Germinal center (tissue), 1 donor: Measurements from ENCODE around the gene RAD51B.

Source experiments
- DNase-seq: peaks from one replicate; pipeline ENCODE4 v3.0.0; 2012; ENCODE audit warnings: mixed read lengths, low spot score

Gene RAD51B

DNA sequence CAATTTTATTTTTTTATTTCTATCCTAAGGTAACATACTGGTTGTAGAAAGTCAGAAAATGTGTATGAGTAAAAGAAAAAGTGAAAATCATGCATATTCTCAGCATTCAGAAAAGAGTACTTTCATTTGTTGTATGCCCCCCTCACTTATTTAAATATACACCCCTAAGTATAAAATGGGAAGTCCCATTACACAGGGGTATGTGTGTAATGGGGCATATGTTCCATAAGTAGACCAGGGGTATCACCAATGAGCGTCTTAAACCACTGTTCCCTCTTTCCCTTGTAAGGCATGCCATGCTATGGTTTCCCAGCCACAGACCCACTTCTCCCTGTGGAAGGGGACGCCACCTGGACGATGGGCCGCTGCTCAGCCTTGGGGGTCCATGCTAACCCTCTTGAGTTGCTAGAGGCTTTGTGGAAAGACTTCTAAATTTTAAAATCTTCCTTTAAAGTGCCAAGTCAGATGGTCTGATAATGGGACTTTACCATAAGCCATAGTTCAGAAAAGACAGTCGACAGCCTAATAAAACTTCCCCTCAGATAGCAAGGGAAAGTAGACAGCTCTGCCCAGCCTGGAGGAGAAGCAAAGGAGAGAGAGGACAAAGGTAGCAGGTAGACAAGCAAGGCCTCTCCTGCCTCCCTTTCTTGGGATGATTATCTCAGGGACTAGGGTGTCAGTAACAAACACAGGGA lies 855.1 kb downstream of the RAD51B start:
- DNase-seq: peak; percentile 57

- no peak for DNase-seq
These were observed 855.6 kb downstream of the RAD51B start for GRCh38 chr14:68675233-68675577.

GRCh38 chr14:68676511-68676943 lies 856.9 kb downstream of the RAD51B start:
- no peak for DNase-seq

DNA sequence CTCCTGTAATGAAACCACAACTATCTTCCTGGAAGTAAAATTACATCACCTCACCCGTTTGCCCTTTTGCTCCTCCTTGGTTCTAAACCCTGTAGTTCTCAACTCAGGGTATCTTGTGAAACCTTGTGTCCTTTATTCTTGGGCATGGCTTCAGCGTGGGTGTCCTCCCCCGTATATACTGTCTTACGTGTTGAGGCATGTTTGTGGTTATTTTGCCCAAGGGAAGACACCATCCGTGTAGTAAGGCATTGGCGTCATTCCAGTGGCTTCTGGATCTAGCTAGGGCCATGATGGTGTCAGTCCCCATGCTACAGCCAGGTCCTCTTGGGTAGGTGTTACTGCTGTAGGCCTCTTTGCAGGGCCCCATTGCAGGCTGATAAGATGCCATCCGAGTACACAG lies 857.9 kb downstream of the RAD51B start:
- DNase-seq: no peak

GRCh38 chr14:68677901-68678300 lies 858.3 kb downstream of the RAD51B start:
- no peak for DNase-seq

DNA sequence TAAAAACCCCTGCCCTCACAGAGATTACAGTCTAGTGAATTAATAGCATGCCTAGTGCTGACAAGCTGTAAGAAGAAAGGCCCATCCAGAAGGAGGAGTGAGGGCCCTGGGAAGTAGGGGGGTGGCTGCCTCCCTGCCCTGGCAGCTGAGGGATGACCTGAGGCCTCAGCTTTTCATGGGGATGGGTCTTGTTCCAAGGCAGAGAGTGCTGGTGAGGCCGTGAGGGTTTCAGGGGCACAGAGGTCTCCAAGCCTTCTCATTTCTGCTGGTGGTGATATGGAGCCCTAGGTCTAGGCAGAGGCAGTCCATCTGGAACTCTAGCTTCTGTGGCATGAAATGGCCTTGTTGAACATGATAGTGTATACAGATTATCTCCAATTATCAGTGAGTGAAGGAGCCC lies 858.9 kb downstream of the RAD51B start:
- no peak for DNase-seq

GRCh38 chr14:68679301-68679700 lies 859.7 kb downstream of the RAD51B start:
- no peak for DNase-seq

DNA sequence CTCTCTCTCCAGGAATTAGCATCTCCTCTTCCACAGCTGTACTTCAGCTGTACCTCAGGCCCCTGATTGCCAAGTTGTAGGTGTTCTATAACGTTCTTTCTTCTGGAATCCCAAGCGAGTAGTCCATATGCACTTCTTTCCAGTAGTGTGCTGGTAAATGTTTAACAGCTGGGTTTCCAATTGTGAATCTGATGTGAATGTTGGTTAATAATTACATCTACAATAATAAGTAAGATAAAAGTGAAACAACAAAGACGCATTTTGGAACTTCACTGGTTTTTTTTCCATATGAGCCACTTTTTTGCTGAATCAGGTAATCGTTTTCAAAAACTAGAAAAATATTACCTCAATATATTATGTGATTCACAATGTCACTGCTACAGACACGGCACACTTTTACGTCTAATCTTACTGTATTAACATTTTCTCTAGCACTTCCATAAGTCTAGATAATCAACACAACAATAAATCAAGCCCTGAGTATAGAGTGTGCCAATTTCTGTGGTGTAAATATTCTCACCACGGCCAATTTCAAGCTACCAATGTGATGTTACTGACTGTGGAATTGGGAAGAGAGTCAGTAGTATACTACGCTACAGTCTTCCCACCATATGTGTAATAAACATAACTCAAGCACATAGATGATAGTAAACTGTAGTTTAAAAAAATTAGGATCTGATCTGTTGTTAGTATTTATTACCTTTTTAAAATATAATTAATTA lies 860.3 kb downstream of the RAD51B start:
- no peak for DNase-seq

GRCh38 chr14:68680541-68681051 lies 861.0 kb downstream of the RAD51B start:
- no peak for DNase-seq

DNA sequence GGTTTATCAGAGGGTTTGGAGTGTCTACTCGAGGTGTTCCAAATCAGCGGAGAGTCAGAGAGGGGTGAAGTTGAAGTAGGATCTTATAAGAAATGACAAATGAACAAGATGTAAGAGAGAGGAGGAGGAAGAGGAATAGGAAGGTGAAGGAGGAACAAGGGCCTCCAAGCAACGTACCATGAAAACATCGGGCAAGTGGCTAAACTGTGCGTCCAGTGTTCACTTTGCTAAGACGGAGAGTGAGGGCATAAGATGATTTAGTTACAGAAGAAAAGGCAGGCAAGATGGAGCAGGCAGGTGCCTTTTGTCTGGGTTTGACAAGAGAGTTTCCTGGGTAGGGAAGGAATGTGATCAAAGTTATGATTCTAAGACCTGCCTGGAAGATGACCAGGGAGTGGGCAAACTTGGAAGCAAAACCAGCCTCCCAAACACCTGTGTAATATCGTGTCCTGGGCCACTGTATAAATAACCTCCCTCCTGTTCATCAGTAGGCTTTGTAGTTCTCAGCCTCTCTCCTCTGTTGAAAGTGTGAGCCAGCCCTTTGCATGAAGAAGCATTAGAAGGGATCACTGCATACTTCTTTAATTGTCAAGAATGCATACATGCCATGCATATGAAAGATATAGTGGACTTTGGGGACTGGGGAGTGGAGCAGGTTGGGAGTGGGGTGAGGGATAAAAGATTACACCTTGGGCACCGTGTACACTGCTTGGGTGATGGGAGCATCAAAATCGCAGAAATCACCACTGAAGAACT lies 861.9 kb downstream of the RAD51B start:
- no peak for DNase-seq

DNA sequence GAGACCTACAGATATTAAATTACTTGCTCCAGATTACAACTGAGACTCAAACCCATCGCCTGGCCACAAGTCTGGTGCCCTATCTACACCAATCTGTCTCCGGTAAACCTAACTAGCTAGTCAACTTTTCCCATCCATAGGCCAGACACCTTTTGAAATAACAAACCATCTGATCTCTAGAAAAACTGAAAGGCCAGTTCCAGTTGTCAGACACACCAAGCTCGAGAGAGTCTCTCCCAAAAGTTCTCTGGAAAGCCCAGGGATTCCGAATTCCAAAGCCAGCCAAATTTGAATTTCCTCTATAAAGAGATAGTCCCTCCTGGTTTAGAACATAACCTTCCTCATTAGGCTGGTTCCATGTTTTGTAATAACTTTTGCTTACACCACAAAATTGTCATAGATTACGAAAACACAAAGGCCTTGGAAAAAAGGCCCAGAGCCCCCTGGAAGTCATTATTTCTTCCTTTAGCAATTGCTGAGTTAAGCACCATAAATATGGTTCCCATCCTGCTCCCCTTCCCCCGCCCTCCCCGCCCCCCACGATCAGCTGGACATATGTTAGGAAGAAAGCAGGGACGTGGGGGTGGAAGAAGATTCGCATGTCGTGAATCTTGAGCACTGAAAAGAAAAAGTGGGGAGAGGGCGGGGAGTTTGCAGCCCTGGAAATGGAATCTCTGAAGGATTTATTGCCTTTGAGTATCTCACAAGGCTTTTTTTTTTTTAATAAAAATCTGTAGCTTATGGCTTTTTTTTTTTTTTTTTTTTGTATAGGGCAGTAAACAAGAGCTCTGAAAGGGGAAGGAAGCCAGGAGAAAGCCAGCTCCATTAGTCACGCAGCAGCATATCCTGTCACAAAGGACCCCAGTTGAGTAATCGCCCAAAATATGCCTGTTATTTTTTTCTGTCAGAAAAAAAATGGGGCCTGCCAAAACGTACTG lies 862.9 kb downstream of the RAD51B start:
- DNase-seq: peak; percentile 55

DNA sequence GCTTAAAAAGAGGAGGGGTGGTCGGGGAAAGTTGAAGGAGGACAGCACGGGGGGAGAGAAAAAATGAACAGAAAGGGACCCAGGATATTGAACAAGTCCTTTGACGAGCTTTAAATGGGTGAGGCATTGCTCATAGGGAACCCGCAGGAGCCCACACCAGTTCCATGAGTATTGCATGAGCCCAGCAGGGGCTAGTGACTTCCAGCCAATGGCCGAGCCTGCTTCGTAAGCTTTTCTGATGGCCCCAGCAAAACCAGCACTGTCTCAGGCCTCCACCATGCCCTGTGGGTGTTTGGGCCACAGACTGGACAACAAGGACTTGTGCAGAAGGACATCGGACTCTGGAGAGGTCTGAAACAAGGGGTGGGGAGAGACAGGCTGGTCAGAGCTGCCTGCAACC lies 863.7 kb downstream of the RAD51B start:
- DNase-seq: no peak

- DNase-seq: no peak
These were observed 865.2 kb downstream of the RAD51B start for GRCh38 chr14:68684466-68685418.

DNA sequence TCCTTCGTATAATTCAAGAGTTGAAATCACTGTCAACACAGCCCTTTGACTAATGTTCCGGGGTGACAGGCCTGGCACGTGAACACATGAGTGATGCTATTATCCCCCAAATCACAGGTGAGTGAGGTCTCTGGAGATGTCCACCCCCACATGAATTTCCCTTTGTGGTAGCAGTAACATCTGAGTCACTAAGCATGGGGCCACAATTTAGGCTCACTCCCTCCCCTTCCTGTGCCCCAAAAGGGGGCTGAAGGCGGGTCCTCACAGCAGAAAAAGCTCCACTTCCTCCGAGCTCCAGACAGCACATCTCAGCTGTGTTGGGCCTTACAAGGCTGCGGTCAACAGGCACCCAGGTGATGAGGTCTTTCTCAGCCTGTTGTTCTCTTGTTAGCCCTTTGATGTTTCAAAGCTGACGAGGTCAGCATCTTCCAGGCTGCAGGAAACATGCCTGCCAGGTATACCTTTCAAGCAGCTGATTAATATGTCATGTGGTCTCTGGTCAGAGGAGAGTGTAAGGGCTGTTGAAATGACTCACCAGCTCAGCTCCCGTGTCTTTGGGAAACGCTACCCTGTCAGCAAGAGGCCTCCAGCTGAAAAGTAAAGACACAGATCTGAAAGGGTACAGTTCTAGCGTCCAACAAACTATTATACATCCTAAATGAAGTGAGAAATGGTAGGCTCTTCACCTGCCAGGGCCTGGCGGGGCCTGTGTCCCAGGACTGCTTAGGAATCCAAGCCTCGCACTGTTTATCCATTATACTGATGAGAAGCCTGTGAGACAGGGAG lies 866.0 kb downstream of the RAD51B start:
- peak; percentile 90 for DNase-seq

DNA sequence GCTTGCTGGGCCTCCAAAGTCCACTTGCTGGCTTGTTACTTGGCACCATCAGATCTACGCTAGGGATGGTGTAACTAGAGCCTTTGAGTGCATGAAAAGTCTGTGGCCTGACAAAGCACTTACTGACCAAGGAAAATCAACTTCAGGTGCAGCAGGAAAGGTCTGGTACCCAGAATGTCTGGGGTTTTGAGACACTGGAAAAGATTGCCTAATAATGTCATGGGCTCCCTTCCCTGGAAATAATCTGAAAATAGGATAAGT lies 866.6 kb downstream of the RAD51B start:
- DNase-seq: no peak

DNA sequence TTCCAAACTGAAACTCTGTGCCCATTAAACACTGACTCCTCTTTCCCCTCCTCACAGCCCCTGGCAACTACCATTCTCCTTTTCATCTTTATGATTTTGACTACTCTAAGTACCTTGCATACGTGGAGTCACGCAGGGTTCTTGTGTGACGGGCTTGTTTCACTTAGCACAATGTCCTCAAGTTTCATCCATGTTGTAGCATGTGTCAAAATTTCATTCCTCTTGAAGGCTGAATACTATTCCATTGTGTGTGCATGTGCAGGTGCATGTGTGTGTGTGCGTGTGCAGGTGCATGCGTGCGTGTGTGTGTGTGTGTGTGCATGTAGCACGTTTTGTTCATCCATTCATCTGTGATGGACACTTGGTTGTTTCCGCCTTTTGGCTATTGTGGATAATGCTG lies 867.1 kb downstream of the RAD51B start:
- DNase-seq: no peak

- DNase-seq: no peak
These were observed 868.2 kb downstream of the RAD51B start for GRCh38 chr14:68687746-68688145.

DNA sequence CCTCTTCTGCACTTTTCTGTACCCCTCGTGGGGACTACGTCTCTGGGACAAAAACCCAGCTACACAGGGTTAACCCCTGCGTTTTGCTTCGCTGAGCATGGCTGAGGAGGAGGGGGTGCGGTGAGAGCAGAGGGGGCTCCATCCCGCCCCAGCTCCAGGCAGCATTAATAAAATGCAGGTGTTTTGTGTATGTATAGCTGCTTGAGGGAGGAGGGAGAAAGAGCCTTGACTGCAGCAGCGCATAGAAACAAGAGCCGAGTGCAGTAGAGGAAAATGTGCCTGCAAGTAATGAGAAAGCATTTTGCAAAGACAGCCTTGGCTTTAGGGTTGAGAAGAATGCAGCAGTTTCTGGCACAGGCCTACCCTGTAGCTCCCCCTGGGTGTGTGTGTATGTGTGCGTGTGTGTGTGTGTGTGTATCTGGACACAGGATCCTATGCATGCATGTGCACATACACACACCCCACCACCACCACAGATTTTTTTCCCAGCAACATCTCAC lies 869.3 kb downstream of the RAD51B start:
- no peak for DNase-seq

- no peak for DNase-seq
These were observed 869.9 kb downstream of the RAD51B start for GRCh38 chr14:68689511-68689910.
